HepG2 (cell line): ENCODE results near the gene PANX1. TPM values are rescaled to one million over a fixed set of nuclear protein-coding genes. Genes with fewer than 3 reads are reported as not detected.

Source experiments
- CBX5 ChIP-seq: sonication (generic); formaldehyde crosslinking; IDR thresholded peaks from 2 replicates; pipeline ENCODE4 v1.4.0; 2020; ENCODE audit warnings: missing genetic modification reagents, borderline replicate concordance
- CREB1 ChIP-seq, 2 experiments: fragments of 450-650 bp in 1 of 2; IDR thresholded peaks; 2 replicates each; pipeline ENCODE4 v1.6.1; 2016 to 2017; ENCODE audit warnings: control low read depth in 1 of 2, mild to moderate bottlenecking in 1 of 2, missing compliant biosample characterization in 1 of 2, missing genetic modification characterization in 1 of 2
- CREB3 ChIP-seq: sonication (generic); formaldehyde crosslinking; IDR thresholded peaks from 2 replicates; pipeline ENCODE4 v1.5.0; 2020; ENCODE audit warnings: missing genetic modification reagents
- HNF4A ChIP-seq: sonication (generic); formaldehyde crosslinking; IDR thresholded peaks from 2 replicates; pipeline ENCODE4 v1.4.0; 2020; ENCODE audit warnings: missing genetic modification reagents
- KIAA2018 ChIP-seq: sonication (generic); formaldehyde crosslinking; IDR thresholded peaks from 2 replicates; pipeline ENCODE4 v1.5.0; 2020; ENCODE audit warnings: mild to moderate bottlenecking, missing genetic modification reagents, borderline replicate concordance
- MAFG ChIP-seq: sonication (generic); formaldehyde crosslinking; IDR thresholded peaks from 2 replicates; pipeline ENCODE4 v1.5.1; 2020; ENCODE audit warnings: mild to moderate bottlenecking, missing genetic modification reagents
- MNT ChIP-seq: fragments of 450-650 bp; IDR thresholded peaks from 2 replicates; pipeline ENCODE4 v1.6.1; 2016
- MTA3 ChIP-seq: sonication (generic); formaldehyde crosslinking; IDR thresholded peaks from 2 replicates; pipeline ENCODE4 v1.4.0; 2020; ENCODE audit warnings: missing genetic modification reagents
- U2AF1 ChIP-seq: fragments of 200-400 bp; formaldehyde crosslinking; optimal IDR thresholded peaks from 2 replicates; pipeline ENCODE3; 2017; ENCODE audit warnings: mild to moderate bottlenecking, low read depth, low read length
- ZEB1 ChIP-seq: IDR thresholded peaks from 2 replicates; pipeline ENCODE4 v1.6.1; 2012; ENCODE audit warnings: mild to moderate bottlenecking, low read depth, inconsistent platforms; ENCODE audit not compliant: insufficient replicate concordance
- ZNF367 ChIP-seq: sonication (generic); formaldehyde crosslinking; IDR thresholded peaks from 2 replicates; pipeline ENCODE4 v1.4.0; 2020; ENCODE audit warnings: missing genetic modification reagents, borderline replicate concordance
- ZNF619 ChIP-seq: sonication (generic); formaldehyde crosslinking; IDR thresholded peaks from 2 replicates; pipeline ENCODE4 v1.4.0; 2020; ENCODE audit warnings: mild to moderate bottlenecking, missing genetic modification reagents
- polyA plus RNA-seq, 8 experiments: library from polyadenylated mRNA; depleted of rRNA in 3 of 8; stranded (reverse) in 7 of 8; unstranded in 1 of 8; fragments of >200 nt; fragmentation: Illumina TruSeq in 4 of 8; extraction: Trizol in 4 of 8; gene quantifications; 2 replicates each; pipeline versions ENCODE4 v1.2.1 to v1.2.3, GENCODE V29; 2011 to 2016; ENCODE audit warnings: low read depth in 4 of 8, missing spikeins in 1 of 8, mixed read lengths in 1 of 8; ENCODE audit not compliant: insufficient read depth in 1 of 8
- total RNA-seq, 5 experiments: library from RNA; depleted of rRNA; stranded (reverse); fragments of >200 nt; fragmentation: Illumina TruSeq; extraction: Trizol; gene quantifications; 2 replicates each; pipeline ENCODE4 v1.2.3, GENCODE V29; 2016; ENCODE audit warnings: low read depth in 1 of 5
- TF ChIP-seq, protein P1 (sequence below): sonication (generic); formaldehyde crosslinking; IDR thresholded peaks from 2 replicates; pipeline ENCODE4 v1.5.1; 2020; ENCODE audit warnings: mild to moderate bottlenecking, missing genetic modification reagents, borderline replicate concordance

PANX1 gene
- total and polyA plus RNA-seq, 2 of the 13 experiments (the other 11 are each of a cell fraction or from before 2014, with no cell fraction given) = 8.3 to 24.8 TPM

DNA sequence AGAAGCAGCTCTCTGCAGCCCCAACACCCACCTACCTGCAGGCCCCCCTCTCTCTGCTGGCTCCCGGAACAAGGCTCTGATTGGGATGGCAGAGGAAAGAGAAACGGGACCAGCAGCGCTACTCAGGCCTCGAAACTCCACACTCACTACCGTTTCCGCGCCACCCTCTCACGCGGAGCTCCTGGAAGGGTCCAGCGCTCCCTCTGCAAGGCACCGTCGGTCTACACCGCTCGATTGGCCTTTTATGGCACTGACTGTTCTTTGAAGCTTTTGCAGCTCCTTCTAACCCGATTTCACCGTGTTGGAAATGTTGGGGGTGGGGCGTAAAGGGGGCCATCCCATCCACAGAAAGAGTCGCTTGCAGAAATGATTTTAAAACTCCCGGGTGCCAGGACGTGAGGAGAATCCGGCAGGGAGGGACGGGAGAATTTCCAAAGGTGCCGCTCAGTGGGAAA, 323 bp upstream of the PANX1 start (continued):
- no peak for TF ChIP-seq KIAA2018 (CRISPR knock-in tag)
- peak; percentile 72; the same call in 1 of the 2 replicates for TF ChIP-seq ZNF619 (CRISPR knock-in tag)
- TF ChIP-seq CREB1 (IDR thresholded peaks at IDR 0.05) = no peak
- no peak for TF ChIP-seq CREB1 (CRISPR knock-in tag; IDR thresholded peaks at IDR 0.05)
- TF ChIP-seq MTA3 (CRISPR knock-in tag) = no peak
- no peak for TF ChIP-seq U2AF1
- TF ChIP-seq MNT = no peak
- no peak for TF ChIP-seq CREB3 (CRISPR knock-in tag)
- TF ChIP-seq ZNF367 = no peak
- no peak for TF ChIP-seq CBX5 (CRISPR knock-in tag)
- TF ChIP-seq MAFG (CRISPR knock-in tag) = no peak
- no peak for TF ChIP-seq HNF4A (CRISPR knock-in tag)
- TF ChIP-seq ZEB1 = no peak
- TF ChIP-seq, protein P1, sequence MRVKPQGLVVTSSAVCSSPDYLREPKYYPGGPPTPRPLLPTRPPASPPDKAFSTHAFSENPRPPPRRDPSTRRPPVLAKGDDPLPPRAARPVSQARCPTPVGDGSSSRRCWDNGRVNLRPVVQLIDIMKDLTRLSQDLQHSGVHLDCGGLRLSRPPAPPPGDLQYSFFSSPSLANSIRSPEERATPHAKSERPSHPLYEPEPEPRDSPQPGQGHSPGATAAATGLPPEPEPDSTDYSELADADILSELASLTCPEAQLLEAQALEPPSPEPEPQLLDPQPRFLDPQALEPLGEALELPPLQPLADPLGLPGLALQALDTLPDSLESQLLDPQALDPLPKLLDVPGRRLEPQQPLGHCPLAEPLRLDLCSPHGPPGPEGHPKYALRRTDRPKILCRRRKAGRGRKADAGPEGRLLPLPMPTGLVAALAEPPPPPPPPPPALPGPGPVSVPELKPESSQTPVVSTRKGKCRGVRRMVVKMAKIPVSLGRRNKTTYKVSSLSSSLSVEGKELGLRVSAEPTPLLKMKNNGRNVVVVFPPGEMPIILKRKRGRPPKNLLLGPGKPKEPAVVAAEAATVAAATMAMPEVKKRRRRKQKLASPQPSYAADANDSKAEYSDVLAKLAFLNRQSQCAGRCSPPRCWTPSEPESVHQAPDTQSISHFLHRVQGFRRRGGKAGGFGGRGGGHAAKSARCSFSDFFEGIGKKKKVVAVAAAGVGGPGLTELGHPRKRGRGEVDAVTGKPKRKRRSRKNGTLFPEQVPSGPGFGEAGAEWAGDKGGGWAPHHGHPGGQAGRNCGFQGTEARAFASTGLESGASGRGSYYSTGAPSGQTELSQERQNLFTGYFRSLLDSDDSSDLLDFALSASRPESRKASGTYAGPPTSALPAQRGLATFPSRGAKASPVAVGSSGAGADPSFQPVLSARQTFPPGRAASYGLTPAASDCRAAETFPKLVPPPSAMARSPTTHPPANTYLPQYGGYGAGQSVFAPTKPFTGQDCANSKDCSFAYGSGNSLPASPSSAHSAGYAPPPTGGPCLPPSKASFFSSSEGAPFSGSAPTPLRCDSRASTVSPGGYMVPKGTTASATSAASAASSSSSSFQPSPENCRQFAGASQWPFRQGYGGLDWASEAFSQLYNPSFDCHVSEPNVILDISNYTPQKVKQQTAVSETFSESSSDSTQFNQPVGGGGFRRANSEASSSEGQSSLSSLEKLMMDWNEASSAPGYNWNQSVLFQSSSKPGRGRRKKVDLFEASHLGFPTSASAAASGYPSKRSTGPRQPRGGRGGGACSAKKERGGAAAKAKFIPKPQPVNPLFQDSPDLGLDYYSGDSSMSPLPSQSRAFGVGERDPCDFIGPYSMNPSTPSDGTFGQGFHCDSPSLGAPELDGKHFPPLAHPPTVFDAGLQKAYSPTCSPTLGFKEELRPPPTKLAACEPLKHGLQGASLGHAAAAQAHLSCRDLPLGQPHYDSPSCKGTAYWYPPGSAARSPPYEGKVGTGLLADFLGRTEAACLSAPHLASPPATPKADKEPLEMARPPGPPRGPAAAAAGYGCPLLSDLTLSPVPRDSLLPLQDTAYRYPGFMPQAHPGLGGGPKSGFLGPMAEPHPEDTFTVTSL (CRISPR knock-in tag) = no peak; the same call in 1 of the 2 replicates
